KBM-7 (cell line): Measurements from ENCODE around the gene ASB18.

Source experiments
- DNase-seq: peaks from one replicate; pipeline ENCODE4 v3.0.0-alpha.2; 2015
- in situ Hi-C: fragments of 300-500 bp; cut with MboI; formaldehyde crosslinking; loops from 2 replicates; pipeline ENCODE4 v1.14.3; 2020; ENCODE audit warnings: low sequenced_read_pairs, low pct_unique_long_range_greater_than_20kb, mixed read lengths

The ASB18 gene

GRCh38 chr2:236158969-236159777, 105.0 kb downstream of the ASB18 start:
- no peak for DNase-seq

GRCh38 chr2:236157815-236158498, 106.2 kb downstream of the ASB18 start:
- no peak for DNase-seq

More at GRCh38 chr2:236158969-236159777, 105.0 kb downstream of the ASB18 start:
- in situ Hi-C loops, result no loop called here

DNA sequence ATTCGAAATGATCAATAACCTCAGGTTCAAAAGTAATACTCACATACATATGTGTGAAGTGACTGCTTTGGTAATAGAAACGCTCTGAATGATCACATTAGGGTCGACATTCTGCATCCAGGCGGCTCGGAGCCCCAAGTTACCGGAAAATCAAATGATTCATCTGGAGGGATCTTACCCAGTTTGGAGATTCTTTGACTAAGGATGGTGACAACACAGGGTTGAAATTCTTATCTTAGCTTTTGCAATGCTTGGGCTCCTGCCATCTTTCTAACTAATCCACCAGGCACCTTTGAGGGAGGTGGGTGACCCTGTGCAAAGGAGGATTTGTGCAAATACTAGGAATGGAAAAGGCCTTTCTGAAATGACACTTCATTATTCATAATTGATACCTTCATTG, 106.8 kb downstream of the ASB18 start:
- in situ Hi-C loops, result no loop called here
- DNase-seq, result no peak

More at GRCh38 chr2:236157815-236158498, 106.2 kb downstream of the ASB18 start:
- in situ Hi-C loops, result no loop called here

DNA sequence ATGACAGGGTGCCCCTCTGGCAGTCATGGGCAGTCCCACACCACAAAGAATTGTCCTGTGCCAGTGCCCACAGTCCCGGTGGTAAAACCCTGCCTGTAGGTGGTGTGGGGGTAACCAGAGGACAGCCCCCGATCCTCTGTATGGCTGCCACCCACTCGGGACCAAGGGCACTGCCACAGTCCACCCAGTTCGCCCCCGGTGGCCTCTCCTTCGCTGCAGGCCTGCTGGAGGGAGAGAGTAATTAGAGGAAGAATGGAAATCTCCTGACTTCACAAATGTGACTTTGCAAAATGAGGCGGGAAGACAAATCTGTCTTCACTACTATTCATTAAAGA, 107.4 kb downstream of the ASB18 start:
- in situ Hi-C loops, result no loop called here
- no peak for DNase-seq

GRCh38 chr2:236156095-236156859, 107.9 kb downstream of the ASB18 start:
- no peak for DNase-seq
- in situ Hi-C loops, result no loop called here

- in situ Hi-C loops, result no loop called here
- DNase-seq, result no peak
Measured at GRCh38 chr2:236155406-236155805, 108.8 kb downstream of the ASB18 start.

DNA sequence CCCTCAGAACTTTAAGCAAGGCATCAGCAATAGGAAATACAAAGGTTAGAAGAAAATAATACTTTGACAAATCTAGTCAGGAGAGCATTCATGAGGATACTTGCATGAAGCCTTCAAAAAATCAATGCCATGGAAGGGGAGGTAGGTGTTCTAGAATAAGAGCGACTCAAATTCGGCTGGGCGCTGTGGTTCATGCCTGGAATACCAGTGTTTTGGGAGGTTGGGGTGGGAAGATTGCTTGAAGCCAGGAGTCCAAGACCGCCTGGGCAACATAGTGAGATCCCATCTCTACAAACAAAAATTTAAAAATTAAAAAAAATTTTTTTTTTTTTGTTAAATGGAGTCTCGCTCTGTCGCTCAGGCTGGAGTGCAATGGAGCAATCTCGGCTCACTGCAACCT, 117.8 kb downstream of the ASB18 start:
- no peak for DNase-seq
- in situ Hi-C loops, result no loop called here

DNA sequence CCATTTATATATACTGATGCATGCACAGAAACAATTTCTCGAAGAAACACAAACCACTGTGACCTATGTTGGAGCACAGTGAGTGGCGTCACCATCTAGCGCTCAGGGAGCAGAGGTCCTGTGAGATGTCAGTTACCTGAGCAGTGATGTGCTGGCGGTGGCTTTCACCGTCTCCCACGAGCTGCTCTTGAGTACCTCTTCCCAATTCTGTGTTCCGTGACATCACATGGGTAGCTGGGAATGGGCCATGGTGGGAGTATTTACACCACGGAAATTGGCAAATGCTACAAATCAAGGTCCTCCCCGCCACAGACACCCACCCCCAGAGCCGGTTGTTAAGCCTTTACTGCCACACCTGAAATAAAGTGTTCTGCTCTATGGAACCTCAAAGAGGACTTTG, 120.4 kb downstream of the ASB18 start:
- no peak for DNase-seq
- in situ Hi-C loops, result no loop called here
